HUES6 (cell line): Measurements from ENCODE around the gene NRXN3.

Experiments
- H3K27ac ChIP-seq: 2 replicates; pipeline ENCODE4 v1.7.0; 2013; ENCODE audit warnings: low read depth, mild to moderate bottlenecking, low read length, inconsistent platforms
- H3K27me3 ChIP-seq: 2 replicates; pipeline ENCODE4 v1.6.1; 2013; ENCODE audit warnings: low read length; ENCODE audit not compliant: control insufficient read depth, insufficient read depth
- H3K36me3 ChIP-seq: 2 replicates; pipeline ENCODE4 v1.6.1; 2013; ENCODE audit warnings: low read length; ENCODE audit not compliant: control insufficient read depth, insufficient read depth
- H3K4me1 ChIP-seq: 2 replicates; pipeline ENCODE4 v1.6.1; 2013; ENCODE audit warnings: low read length; ENCODE audit not compliant: control insufficient read depth, insufficient read depth
- H3K4me3 ChIP-seq: 2 replicates; pipeline ENCODE4 v1.5.1; 2013; ENCODE audit warnings: low read depth, low read length
- H3K9ac ChIP-seq: one replicate; pipeline ENCODE4 v1.6.1; 2013; ENCODE audit warnings: mild to moderate bottlenecking, low read length
- H3K9me3 ChIP-seq: 2 replicates; pipeline ENCODE4 v1.6.1; 2013; ENCODE audit warnings: low read depth, low read length; ENCODE audit not compliant: control insufficient read depth, insufficient read depth

Gene NRXN3

DNA sequence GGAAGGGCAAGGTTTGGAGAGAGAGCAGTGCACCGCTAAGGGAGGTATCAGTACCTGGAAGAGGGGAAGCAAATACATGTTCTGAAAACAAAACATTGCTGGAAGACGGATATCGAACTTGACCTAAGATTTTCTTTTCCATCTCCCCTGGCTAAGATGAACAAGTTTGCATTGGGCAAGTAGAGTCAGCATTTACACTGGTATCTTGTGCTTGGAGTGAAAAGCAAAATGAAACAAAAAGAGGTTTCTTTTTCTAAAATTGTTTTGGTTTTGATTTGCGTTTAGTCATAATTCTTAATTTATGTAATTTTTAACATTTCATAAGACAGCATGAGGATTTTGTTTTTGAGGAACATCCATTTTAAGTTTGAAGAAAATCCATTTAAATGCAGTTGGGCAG, 881.6 kb downstream of the NRXN3 start:
- Histone ChIP-seq H3K9me3 (no peaks in the 10 kb centered on the region), H3K36me3 (no peaks in the 10 kb centered on the region)

GRCh38 chr14:79056879-79057278, 886.7 kb downstream of the NRXN3 start:
- Histone ChIP-seq H3K27ac (no peak overlapping the region), H3K9ac (no peak overlapping the region), H3K9me3 (0 out of 2 replicates have a peak, but pooled peaks cover 3% of the 10 kb centered on the region), H3K4me3 (no peak overlapping the region), H3K27me3 (no peaks in the 10 kb centered on the region), H3K36me3 (no peaks in the 10 kb centered on the region), H3K4me1 (no peaks in the 10 kb centered on the region)

More for the DNA sequence above, 881.6 kb downstream of the NRXN3 start:
- H3K9ac ChIP-seq, result no peak overlapping the region
- H3K27ac ChIP-seq, result no peak overlapping the region
- H3K4me1 ChIP-seq, result no peaks in the 10 kb centered on the region
- H3K4me3 ChIP-seq, result no peak overlapping the region
- H3K27me3 ChIP-seq, result no peaks in the 10 kb centered on the region

DNA sequence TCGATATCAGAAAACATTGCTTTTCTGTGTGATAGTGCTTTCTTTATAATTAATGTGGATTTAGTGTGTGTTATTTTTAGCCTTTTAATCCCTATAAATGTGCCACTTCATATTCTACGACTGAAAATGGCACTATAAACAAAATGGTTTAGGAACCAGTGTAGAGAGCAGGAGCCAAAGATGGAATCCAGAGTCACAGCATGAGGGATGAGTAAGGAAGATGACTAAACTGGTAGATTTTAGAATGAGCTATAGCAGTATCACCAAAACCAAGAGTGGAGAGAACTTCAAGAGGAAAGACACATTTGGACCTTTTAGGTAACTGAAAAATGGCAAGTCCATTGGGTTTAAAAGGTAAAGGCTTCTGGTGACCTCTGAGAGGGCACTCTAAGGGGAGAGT, 887.2 kb downstream of the NRXN3 start:
- H3K27ac ChIP-seq, result no peak overlapping the region
- 0 out of 2 replicates have a peak, but pooled peaks cover 3% of the 10 kb centered on the region for H3K9me3 ChIP-seq
- no peak overlapping the region for H3K9ac ChIP-seq
- H3K4me1 ChIP-seq, result no peaks in the 10 kb centered on the region
- H3K27me3 ChIP-seq, result no peaks in the 10 kb centered on the region
- H3K36me3 ChIP-seq, result no peaks in the 10 kb centered on the region
- no peak overlapping the region for H3K4me3 ChIP-seq

DNA sequence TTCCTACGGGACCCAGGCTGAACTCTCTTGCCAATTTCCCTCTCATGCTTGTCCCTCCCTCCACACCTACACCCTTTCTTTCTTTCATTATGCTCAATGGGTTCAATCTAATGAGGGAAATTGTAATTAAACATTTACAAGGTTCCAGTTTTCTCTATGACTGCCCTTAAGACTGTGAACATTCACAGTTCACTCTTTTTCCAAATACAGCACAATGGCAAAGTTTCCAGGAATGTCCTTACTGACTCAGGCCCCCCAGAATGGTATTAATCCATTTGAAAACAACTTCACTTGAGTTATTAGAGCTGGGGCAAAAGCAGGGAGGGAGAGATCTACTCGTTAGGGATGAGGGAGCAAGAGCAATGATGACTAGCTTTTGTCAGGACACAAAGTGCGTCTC, 892.1 kb downstream of the NRXN3 start:
- Histone ChIP-seq H3K36me3 (no peaks in the 10 kb centered on the region), H3K9me3 (0 out of 2 replicates have a peak, but pooled peaks cover 3% of the 10 kb centered on the region), H3K27me3 (no peaks in the 10 kb centered on the region), H3K9ac (no peak overlapping the region), H3K4me3 (no peak overlapping the region), H3K27ac (no peak overlapping the region), H3K4me1 (no peaks in the 10 kb centered on the region)

DNA sequence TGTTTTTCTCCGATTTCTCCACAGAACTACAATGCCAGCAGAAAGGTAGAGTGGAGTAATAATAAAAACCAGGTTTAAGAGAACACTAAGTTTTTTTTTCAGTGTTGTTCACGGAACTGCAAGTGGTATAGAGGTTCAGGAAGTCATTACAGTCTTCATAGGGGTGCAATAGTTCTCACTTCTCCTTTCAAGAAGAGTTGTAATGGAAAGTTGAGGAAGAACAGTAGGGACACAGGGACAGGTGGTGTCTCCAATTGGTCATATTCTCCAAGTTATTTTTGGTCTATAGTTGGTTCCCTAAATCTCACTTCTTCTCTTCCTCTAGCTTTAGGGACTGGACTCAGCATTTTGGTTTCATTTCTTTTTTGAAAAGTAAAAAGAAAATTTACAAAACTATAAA, 894.0 kb downstream of the NRXN3 start:
- H3K27ac ChIP-seq, result no peak overlapping the region
- H3K4me1 ChIP-seq, result no peaks in the 10 kb centered on the region
- no peaks in the 10 kb centered on the region for H3K27me3 ChIP-seq
- H3K9me3 ChIP-seq, result no peaks in the 10 kb centered on the region
- no peak overlapping the region for H3K4me3 ChIP-seq
- H3K9ac ChIP-seq, result no peak overlapping the region
- H3K36me3 ChIP-seq, result no peaks in the 10 kb centered on the region

DNA sequence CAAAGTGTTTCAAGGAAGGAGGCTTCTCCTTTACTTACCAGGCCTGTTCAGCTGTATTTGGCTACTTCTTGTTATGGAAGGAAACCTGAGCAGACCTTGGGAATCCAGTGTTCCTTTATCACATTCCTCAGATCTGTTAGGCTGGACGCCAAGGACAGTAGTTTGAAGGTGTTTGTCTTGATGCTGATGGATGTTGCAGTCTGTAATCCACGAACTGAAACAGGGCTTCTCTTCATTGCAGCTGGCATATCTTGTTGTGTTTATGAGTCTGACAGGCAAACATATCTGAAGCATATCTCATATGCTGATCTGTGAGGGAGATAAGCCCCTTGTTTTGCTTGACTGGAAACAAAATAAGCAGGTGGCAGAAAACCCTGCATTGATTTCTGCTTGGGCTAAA, 904.3 kb downstream of the NRXN3 start:
- Histone ChIP-seq H3K27ac (no peak overlapping the region), H3K36me3 (no peaks in the 10 kb centered on the region), H3K9ac (no peak overlapping the region), H3K4me1 (no peaks in the 10 kb centered on the region), H3K4me3 (no peak overlapping the region), H3K9me3 (no peaks in the 10 kb centered on the region), H3K27me3 (no peaks in the 10 kb centered on the region)

- Histone ChIP-seq H3K36me3 (no peaks in the 10 kb centered on the region), H3K27me3 (no peaks in the 10 kb centered on the region), H3K27ac (no peak overlapping the region), H3K9ac (no peak overlapping the region), H3K4me1 (no peaks in the 10 kb centered on the region), H3K4me3 (no peak overlapping the region), H3K9me3 (no peaks in the 10 kb centered on the region)
Observed at GRCh38 chr14:79076428-79076827, 906.3 kb downstream of the NRXN3 start.

DNA sequence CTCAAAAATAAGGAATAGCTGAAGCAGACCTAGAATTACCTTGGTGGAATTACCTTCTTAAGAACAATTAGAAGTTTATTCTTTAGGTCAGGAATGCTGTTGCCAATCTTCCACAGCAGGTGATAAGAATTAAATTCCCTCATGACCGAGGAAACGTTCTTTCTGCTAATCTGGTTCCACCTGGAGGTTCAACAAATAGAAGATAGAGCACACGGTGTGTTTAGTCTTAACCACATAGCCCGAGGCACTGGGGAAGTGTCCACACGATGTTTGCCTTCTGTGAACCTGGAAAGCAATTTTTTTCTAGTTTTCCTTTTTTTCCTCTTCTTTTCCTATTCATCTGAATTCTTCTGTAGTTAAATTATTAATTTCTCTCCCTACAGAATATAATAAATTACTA, 906.9 kb downstream of the NRXN3 start:
- H3K27me3 ChIP-seq, result no peaks in the 10 kb centered on the region
- no peak overlapping the region for H3K4me3 ChIP-seq
- H3K27ac ChIP-seq, result no peak overlapping the region
- no peaks in the 10 kb centered on the region for H3K36me3 ChIP-seq
- no peaks in the 10 kb centered on the region for H3K9me3 ChIP-seq
- H3K4me1 ChIP-seq, result no peaks in the 10 kb centered on the region
- H3K9ac ChIP-seq, result no peak overlapping the region

- Histone ChIP-seq H3K27me3 (no peaks in the 10 kb centered on the region), H3K4me1 (no peaks in the 10 kb centered on the region), H3K36me3 (no peaks in the 10 kb centered on the region), H3K27ac (no peak overlapping the region), H3K4me3 (no peak overlapping the region), H3K9ac (no peak overlapping the region), H3K9me3 (no peaks in the 10 kb centered on the region)
Observed at GRCh38 chr14:79080040-79080439, 909.9 kb downstream of the NRXN3 start.

DNA sequence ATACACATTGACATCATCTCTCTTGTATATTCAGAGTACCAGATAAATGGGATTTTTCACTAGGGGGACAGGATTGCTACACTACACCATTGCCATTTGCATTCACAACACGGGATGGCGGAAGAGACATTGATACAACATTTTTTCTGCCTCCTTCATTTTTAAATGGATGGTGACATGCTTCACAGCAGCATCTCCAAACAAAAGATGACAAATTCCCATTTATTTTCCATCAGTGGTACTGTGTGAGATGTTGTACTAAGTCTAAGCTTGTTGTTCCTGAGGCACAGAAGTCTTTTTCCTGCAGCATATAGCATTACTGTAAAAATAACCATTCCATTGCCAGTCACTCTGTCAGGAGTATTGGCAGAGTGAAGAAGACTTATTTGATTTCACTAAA, 912.7 kb downstream of the NRXN3 start:
- Histone ChIP-seq H3K36me3 (no peaks in the 10 kb centered on the region), H3K9ac (no peak overlapping the region), H3K4me3 (no peak overlapping the region), H3K27me3 (no peaks in the 10 kb centered on the region), H3K4me1 (no peaks in the 10 kb centered on the region), H3K9me3 (no peaks in the 10 kb centered on the region), H3K27ac (no peak overlapping the region)

DNA sequence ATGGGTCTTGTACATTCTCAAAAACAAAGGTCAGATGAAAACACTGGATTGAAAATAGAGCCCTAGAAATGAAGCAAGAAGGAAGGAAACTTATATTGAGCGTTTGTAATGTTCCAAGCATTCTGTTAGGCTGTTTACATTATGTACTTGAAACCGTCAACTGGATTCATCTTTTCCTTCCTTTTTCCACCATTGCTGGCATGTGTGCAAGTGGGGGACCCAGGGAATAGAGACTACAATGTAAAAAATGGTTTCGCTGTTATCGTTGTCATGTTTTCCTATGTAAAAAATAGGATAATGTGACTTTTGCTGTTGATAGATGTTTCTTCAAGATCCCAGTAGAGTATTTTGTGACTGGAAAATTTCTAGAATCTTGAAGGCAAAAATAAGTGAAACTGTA, 913.2 kb downstream of the NRXN3 start:
- H3K9ac ChIP-seq, result no peak overlapping the region
- no peak overlapping the region for H3K4me3 ChIP-seq
- H3K36me3 ChIP-seq, result no peaks in the 10 kb centered on the region
- no peaks in the 10 kb centered on the region for H3K4me1 ChIP-seq
- H3K27me3 ChIP-seq, result no peaks in the 10 kb centered on the region
- H3K27ac ChIP-seq, result no peak overlapping the region
- H3K9me3 ChIP-seq, result no peaks in the 10 kb centered on the region

GRCh38 chr14:79084861-79085260, 914.7 kb downstream of the NRXN3 start:
- H3K36me3 ChIP-seq, result no peaks in the 10 kb centered on the region
- H3K4me3 ChIP-seq, result no peak overlapping the region
- H3K9ac ChIP-seq, result no peak overlapping the region
- no peaks in the 10 kb centered on the region for H3K27me3 ChIP-seq
- no peaks in the 10 kb centered on the region for H3K9me3 ChIP-seq
- H3K27ac ChIP-seq, result no peak overlapping the region
- H3K4me1 ChIP-seq, result no peaks in the 10 kb centered on the region
